HG03442 (cell line): ENCODE results near the gene HOOK2.
A peak's percentile ranks its signal among the peaks of the same experiment; 100 is the strongest.

Source experiments
- ATAC-seq: cut with Tn5 transposase; IDR thresholded peaks from one replicate; pipeline ENCODE4 v1.9.1; 2021; ENCODE audit warnings: mild to moderate bottlenecking, moderate library complexity; ENCODE audit not compliant: unreplicated experiment

HOOK2 gene

DNA sequence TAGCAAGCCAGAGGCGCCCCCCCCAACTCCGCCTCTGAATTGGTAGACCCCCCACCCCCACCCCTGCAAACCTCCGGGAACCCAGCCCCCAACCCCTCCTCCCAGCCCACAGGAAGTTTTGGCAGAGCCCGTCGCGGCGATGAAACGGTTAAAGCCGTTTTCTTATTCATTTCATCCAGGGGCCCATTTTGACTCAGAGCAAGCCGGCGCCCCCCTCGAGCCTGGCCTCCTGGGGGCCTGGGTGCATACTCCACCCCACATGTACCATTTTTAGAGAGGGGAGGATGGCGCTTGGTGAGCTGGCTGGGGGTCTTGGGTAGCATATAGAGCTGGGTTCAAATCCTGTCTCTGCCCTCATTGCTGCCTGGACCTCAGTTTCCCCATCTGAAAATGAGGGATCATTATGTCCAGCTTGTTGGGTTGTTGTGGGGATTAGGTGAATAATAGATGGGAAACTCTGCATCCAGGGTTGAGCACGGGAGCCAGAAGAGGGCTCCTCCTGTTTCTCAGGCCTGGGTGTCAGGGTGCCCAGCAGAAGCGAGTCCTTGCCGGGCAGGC is 8.0 kb upstream of the HOOK2 start:
- ATAC-seq: no peak

- ATAC-seq: peak; percentile 32
Observed at GRCh38 chr19:12782424-12783290, 7.3 kb upstream of the HOOK2 start.

DNA sequence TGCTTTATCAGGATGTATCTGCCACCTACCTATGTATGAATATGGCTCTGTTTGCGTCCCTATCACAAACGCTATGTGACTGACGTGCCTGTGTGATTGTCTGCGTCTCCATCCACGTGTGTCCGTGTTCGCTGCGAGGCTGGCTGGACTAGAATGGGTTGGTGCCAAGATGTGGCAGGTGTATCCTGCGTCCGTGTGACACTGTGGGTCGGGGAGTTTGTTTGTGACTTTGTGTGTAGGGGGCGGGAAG is 6.7 kb upstream of the HOOK2 start:
- no peak for ATAC-seq

- ATAC-seq: no peak
Observed at GRCh38 chr19:12779162-12779993, 4.0 kb upstream of the HOOK2 start.

- ATAC-seq: no peak
Observed at GRCh38 chr19:12778905-12779161, 3.5 kb upstream of the HOOK2 start.

GRCh38 chr19:12778017-12778904 is 2.9 kb upstream of the HOOK2 start:
- no peak for ATAC-seq

DNA sequence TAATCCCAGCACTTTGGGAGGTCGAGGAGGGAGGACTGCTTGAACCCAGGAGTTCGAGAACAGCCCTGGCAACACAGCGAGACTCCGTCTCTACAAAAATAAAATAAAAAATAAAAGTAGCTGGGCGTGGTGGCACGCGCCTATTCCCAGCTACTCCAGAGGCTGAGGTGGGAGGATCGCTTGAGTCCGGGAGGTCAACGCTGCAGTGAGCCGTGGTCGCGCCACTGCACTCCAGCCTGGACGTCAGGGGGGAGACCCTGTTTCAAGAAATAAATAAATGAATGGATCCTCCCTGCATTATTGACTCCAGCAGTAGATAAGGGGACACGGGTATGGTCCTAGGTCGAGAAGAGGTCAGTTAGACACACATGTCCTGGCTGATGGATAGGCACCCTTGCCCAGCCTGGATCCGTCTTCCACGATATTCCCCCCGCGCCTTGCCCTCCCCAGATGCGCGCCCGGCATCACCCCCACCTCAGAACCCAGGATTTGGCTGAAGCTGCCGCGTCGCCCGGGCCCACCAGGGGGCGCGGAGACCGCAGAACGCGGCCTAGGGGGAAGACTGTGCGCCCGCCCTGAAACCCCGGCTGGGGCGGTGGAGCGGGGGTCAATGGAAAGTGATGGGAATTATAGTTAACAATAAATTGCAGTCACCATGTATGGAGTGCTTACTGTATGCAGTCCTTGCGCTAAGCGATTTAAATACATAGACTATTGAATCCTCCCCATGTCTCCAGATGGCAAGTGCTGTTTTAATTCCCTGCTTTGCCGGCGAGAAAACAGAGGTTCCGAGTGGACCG is 2.1 kb upstream of the HOOK2 start:
- ATAC-seq: no peak

DNA sequence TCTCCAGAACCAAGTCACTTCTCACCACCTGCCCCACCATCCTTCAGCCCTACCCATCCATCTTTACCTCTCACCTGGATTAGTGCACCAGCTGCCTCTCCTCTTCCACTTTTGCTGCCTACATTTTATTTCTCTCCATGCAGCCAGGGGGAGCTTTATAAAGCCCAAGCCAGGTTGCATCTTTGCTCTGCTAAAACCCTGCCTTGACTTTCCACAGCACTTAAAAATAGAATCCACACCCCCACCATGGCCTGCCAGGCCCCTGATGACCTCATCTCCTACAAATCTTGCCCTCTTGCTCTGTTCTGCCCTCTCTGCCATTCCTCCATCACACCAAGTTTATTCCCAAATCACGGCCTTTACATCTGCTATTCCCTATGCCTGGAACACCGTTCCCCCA is 1.8 kb downstream of the HOOK2 start:
- ATAC-seq: no peak

DNA sequence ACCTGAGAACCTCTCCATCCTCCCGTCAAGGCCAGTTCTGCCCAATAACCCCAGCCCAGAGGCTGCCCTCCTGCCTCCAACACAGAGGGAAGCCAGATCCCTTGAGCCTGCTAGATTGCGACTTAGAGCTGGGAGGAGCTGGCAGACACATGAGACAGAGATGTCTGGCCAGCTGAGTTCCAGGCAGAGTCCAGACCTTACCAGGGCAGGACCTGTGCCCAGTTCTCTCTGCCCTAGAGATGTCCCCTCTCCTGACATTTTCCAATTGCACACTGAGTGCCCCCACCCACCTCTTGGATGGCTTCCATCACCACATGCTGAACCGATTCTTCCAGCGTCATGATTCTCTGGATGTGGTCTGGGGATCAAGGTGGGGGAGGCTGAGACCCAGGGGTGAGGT is 3.0 kb downstream of the HOOK2 start:
- no peak for ATAC-seq

DNA sequence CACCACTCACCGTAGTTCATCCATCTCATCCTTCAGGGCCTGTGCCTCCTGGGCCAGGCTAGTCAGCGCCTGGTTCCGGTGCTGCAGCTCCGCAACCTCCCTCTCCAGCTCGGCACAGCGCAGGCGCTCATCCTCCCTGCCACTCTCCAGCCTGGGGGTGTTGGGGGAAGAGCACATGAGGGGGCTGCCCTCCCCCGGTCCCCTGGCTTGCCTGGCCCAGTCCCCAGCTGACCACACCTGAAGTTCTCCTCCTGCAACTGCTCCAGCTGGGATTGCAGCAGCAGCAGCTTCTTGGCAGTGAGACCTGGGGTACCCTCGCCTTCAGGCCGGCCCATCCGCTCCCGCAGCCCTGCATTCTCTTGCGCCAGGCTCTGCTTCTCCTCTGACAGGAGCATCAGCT is 4.4 kb downstream of the HOOK2 start:
- ATAC-seq: no peak

GRCh38 chr19:12769689-12770088 is 5.7 kb downstream of the HOOK2 start:
- no peak for ATAC-seq

DNA sequence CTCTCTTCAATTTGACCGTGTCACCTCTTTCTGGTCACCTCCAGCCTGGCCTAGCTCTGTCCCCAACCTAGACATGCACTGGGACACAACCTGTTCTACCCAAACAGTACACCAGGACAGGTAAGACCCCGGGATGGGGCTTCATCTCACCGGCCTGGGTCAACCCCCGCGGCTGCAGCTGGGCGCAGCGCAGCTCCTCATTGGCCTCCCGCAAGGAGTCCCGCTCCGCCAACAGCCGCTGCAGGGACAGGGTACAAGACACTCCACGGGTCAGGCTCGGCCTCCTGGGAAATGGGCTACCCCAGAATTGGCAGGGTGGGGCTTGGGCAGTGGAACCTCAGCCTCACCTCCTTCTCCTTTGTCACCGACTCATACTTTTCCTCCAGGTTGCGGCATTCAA is 7.7 kb downstream of the HOOK2 start:
- no peak for ATAC-seq

GRCh38 chr19:12767150-12767549 is 8.2 kb downstream of the HOOK2 start:
- ATAC-seq: no peak

- ATAC-seq: no peak
Observed at GRCh38 chr19:12766051-12766521, 9.3 kb downstream of the HOOK2 start.

DNA sequence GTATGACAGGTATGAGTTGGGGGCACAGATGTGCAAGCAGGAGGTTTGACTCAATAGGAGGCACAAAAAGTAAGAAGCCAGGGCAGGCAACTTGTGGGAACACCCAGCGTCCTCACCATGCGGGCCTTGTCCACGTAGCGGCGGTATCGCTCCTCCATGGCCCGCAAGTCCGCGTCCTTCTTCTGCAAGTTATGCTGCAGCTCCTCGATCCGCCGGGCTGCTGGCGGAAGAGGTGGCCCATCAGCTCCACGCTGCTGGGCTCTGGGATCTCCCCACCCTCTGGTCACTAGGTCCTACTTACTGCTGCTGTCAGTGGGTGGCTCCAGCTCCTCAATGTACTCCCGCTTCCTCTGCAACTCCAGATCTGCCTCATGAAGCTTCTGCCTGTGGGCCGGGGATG is 10.7 kb downstream of the HOOK2 start:
- no peak for ATAC-seq

DNA sequence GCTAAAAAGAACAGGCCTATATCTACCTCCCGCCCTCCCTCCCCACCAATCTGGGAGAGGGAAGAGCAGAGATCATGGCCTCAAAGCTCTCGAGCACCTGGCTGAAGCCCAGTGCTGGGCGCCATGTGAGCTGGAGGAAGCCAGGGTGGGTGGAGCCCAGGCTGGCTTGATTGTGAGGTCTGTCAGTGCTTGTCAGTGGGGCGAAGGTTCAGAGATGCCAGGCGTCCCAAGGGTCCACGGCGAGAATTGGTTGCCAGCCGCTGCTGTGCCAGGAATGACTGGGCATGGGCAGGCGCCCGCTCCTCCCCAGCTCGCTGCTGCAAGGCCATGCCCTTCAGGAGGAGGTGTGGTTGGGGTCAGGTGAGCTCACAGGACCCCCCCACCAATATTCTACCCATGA is 12.3 kb downstream of the HOOK2 start:
- ATAC-seq: no peak

DNA sequence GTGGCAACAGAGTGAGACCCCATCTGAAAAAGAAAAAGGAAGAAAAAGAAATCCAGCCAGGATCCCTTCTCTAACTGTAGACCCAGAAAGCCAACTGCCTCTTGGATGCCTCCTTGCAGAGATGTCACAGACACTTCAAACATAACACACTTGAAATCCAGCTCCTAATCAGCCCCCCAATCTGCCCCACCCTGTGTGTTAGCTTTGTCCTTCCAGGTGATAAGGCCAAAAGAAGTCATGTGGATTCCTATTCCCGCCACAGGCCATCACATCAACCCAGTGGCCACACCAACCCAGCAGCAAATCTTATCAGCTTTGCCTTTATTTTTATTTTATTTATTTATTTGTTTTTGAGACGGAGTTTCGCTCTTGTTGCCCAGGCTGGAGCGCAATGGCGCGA is 15.7 kb downstream of the HOOK2 start:
- ATAC-seq: no peak

DNA sequence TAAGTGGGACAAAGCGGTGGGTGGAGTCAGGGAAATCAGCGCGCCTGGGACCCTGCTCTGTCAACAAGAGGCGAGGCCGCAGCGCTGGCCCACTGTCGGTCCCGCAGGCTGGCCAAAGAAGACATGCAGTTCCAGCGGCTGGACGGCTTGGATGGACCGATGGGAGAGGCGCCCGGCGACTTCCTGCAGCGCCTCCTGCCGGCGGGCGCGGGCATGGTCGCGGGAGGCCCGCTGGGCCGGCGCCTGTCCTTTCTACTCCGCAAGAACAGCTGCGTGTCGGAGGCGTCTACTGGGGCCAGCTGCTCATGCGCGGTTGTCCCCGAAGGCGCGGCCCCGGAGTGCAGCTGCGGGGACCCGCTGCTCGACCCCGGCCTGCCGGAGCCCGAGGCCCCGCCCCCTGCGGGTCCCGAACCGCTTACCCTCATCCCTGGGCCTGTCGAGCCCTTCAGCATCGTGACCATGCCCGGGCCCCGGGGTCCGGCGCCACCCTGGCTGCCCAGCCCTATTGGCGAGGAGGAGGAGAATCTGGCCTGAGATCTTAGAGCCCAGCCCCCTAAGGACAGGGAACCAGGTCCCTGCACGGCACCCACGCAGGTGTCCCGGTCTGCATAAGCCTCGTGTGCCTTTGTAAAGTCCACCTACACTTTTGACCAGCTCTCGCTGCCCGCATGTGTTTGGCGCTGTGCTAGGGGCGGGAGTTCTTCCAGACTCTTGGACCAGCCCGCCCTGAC is 17.6 kb downstream of the HOOK2 start:
- no peak for ATAC-seq

DNA sequence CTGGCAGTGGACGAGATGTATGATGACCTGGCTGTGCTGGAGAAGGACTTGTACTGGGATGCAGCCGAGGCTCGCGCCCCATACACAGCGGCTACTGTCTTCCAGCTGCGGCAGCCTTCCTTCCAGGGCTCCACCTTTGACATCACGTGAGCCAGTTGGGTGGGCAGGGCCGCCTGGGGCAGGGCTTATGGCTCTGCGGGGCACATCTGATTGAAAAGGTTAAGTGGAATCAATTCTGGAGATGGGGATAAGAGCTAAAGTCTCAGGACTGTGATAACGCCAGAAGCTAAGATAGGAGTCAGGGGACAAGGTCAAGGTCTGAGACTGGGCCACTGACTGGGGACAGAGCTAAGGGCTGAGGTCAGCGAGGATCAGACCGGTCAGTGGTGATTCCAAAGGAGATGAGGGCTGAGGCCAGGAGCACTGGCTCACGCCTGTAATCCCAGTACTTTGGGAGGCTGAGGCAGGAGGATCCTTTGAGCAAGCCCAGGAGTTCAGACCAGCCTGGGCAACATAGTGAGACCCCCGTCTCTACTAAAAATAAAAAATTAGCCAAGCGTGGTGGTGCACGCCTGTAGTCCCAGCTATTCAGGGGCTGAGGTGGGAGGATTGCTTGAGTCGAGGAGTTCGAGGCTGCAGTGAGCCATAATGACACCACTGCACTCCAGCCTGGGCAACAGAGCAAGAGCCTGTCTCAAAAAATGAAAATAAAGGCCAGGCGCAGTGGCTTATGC is 19.0 kb downstream of the HOOK2 start:
- no peak for ATAC-seq
